ENCODE measurements around the gene SH3TC1. TPM values are rescaled to one million over a fixed set of nuclear protein-coding genes. Genes with fewer than 3 reads are reported as not detected.

The SH3TC1 gene
- polyA plus RNA-seq, 3 donors = 36.9 to 85.7 (median 41.9) TPM

DNA sequence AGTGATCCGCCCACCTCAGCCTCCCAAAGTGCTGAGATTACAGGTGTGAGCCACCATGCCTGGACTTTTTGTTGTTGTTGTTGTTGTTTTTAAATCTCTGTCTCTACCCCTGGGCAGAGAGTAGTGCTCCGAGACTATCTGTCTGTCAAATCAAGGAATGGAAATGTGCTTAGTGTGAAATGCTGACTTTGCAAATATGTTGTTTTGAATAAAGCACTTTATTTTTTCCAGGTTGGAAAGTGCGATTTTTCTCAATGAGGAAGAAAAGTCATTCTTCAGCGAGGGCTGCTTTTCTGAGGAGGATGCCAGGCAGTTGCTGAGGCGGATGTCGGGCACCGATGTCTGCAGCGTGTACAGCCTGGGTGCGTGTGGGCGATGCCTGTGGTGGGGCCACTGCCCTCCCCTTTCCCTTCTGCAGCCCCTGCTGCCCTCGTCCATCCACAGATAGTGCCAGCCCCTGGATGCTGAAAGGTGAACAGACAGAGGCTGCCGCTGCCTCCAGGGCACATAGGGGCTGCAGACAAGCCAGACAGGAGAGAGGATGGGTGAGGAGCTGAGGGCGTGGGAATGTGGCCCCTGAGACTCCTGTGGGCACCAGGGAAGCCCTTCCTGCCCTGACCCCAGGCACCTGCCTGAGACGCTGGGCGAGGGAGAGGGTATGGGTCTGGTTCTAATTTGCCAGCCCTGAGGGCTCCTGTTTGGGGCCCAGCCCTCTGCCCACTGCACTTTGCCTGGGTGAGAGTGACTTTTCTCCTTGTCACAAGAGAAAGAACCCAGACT, 23.7 kb downstream of the SH3TC1 start:
- Mint-ChIP-seq H3K9me3 (peaks cover 0 to 1% (median 0%) of the 10 kb centered on the region in 7 donors), H3K27me3 (ENCODE audit: low read depth in 3 of 3) (peaks cover 0 to 7% (median 2%) of the 10 kb centered on the region in 3 donors), H3K4me3 (no peak overlapping the region), H3K4me1 (peaks cover 65% of the 10 kb centered on the region), H3K27ac (peak overlapping the region; percentile 96 to 99 (median 98)), H3K36me3 (peaks cover 78 to 88% of the 10 kb centered on the region in 2 donors)
- peak overlapping the region; percentile 80 to 90 for H3K27ac ChIP-seq (ENCODE audit: low read depth in 1 of 2, low read length in 2 of 2)
- intact Hi-C loops (cut with micrococcal nuclease) = loop anchor here (5.0 kb wide), 2 partner anchors 45 to 50 kb away; no protein-coding TSS in a partner anchor
- WGBS (ENCODE audit: insufficient coverage) = 96% methylated on average over 11 of the region's 15 CpGs
- no peaks in the 10 kb centered on the region for H3K9me3 ChIP-seq (replicated peaks in 1 of 2; ENCODE audit: control insufficient read depth in 1 of 2, insufficient read depth in 1 of 2, low read length in 2 of 2)
- peaks cover 90% of the 10 kb centered on the region for H4K20me1 ChIP-seq (ENCODE audit: insufficient read depth, low read length)
- H3K4me3 ChIP-seq (replicated peaks in 1 of 3; ENCODE audit: low read depth in 2 of 3, low read length in 3 of 3) = no peak overlapping the region
- H3K27me3 ChIP-seq (ENCODE audit: control insufficient read depth in 2 of 2, insufficient read depth in 2 of 2, low read length in 2 of 2) = no peaks in the 10 kb centered on the region
- peaks cover 70 to 83% of the 10 kb centered on the region in 2 donors for H3K4me1 ChIP-seq (ENCODE audit: control insufficient read depth in 1 of 2, insufficient read depth in 2 of 2, low read length in 2 of 2)
- no peak overlapping the region for H3K4me2 ChIP-seq (replicated peaks; ENCODE audit: extremely low read depth, low read length, poor library complexity, severe bottlenecking)
- H2AFZ ChIP-seq (ENCODE audit: insufficient read depth, low read depth, low read length, poor library complexity, severe bottlenecking) = no peak overlapping the region
- H3K9ac ChIP-seq (ENCODE audit: insufficient read depth, low read length, poor library complexity, severe bottlenecking) = no peak overlapping the region
- no peak for DNase-seq
- H3K36me3 ChIP-seq (replicated peaks in 1 of 2; ENCODE audit: control insufficient read depth in 1 of 2, insufficient read depth in 2 of 2, low read length in 2 of 2) = peaks cover 81 to 86% of the 10 kb centered on the region in 2 donors
- TF ChIP-seq, protein P1, sequence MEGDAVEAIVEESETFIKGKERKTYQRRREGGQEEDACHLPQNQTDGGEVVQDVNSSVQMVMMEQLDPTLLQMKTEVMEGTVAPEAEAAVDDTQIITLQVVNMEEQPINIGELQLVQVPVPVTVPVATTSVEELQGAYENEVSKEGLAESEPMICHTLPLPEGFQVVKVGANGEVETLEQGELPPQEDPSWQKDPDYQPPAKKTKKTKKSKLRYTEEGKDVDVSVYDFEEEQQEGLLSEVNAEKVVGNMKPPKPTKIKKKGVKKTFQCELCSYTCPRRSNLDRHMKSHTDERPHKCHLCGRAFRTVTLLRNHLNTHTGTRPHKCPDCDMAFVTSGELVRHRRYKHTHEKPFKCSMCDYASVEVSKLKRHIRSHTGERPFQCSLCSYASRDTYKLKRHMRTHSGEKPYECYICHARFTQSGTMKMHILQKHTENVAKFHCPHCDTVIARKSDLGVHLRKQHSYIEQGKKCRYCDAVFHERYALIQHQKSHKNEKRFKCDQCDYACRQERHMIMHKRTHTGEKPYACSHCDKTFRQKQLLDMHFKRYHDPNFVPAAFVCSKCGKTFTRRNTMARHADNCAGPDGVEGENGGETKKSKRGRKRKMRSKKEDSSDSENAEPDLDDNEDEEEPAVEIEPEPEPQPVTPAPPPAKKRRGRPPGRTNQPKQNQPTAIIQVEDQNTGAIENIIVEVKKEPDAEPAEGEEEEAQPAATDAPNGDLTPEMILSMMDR (IDR thresholded peaks at IDR 0.05) = no peak
- H3K79me2 ChIP-seq (ENCODE audit: insufficient read depth, low read length) = peaks cover 14% of the 10 kb centered on the region

DNA sequence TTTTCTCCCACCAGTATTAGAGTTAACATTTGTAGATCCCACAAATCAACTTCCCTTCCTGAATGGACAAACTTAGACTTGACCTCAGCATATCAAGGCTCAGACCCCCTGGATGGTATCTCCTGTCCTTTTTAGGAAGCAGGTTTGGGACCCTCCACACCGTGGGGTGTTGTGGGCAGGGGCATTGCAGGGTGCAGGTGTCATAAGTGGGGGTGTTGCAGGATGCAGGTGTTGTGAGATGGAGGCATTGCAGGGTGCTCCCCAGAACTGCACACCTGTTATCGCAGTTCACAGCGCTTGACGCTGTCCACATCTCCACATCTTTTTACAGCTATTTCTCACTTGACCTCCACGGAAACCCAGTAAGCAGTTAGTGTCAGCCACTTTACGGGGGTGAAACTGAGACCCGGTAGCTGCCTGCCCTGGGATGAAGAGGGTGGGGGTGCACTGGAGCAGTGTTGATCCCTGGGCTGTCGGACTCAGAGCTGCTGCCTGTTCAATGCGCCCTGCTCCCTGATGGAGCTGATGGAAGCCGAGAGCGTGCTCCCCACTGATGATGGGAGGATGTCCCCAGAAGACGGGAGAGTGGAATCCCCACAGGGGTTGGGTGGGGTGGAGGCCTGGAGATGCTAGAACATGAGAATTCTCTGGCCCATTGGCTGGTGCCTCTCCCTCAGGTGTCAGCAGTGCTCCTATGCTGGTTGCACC, 25.3 kb downstream of the SH3TC1 start:
- H3K9me3 Mint-ChIP-seq = peaks cover 0 to 1% (median 0%) of the 10 kb centered on the region in 7 donors
- peaks cover 24% of the 10 kb centered on the region for H3K79me2 ChIP-seq (ENCODE audit: insufficient read depth, low read length)
- H4K20me1 ChIP-seq (ENCODE audit: insufficient read depth, low read length) = peaks cover 92% of the 10 kb centered on the region
- H3K4me1 Mint-ChIP-seq = peaks cover 73% of the 10 kb centered on the region
- H3K27ac ChIP-seq (ENCODE audit: low read depth in 1 of 2, low read length in 2 of 2) = no peak overlapping the region
- peaks cover 76 to 78% of the 10 kb centered on the region in 2 donors for H3K36me3 ChIP-seq (replicated peaks in 1 of 2; ENCODE audit: control insufficient read depth in 1 of 2, insufficient read depth in 2 of 2, low read length in 2 of 2)
- TF ChIP-seq, protein P1 (IDR thresholded peaks at IDR 0.05) = no peak
- H3K4me1 ChIP-seq (ENCODE audit: control insufficient read depth in 1 of 2, insufficient read depth in 2 of 2, low read length in 2 of 2) = peaks cover 75 to 84% of the 10 kb centered on the region in 2 donors
- peak overlapping the region in 1 of 2 donors; percentile 50 for H3K4me3 Mint-ChIP-seq
- H3K9ac ChIP-seq (ENCODE audit: insufficient read depth, low read length, poor library complexity, severe bottlenecking) = no peak overlapping the region
- H3K36me3 Mint-ChIP-seq = peaks cover 67 to 87% of the 10 kb centered on the region in 2 donors
- no peaks in the 10 kb centered on the region for H3K9me3 ChIP-seq (replicated peaks in 1 of 2; ENCODE audit: control insufficient read depth in 1 of 2, insufficient read depth in 1 of 2, low read length in 2 of 2)
- DNase-seq = no peak
- WGBS (ENCODE audit: insufficient coverage) = 63% methylated on average over 11 of the region's 12 CpGs
- peaks cover 0 to 7% (median 2%) of the 10 kb centered on the region in 3 donors for H3K27me3 Mint-ChIP-seq (ENCODE audit: low read depth in 3 of 3)
- intact Hi-C loops (cut with micrococcal nuclease) = loop anchor here (5.0 kb wide), 2 partner anchors 47 to 52 kb away; no protein-coding TSS in a partner anchor
- H3K4me3 ChIP-seq (replicated peaks in 1 of 3; ENCODE audit: low read depth in 2 of 3, low read length in 3 of 3) = no peak overlapping the region
- H2AFZ ChIP-seq (ENCODE audit: insufficient read depth, low read depth, low read length, poor library complexity, severe bottlenecking) = no peak overlapping the region
- peak overlapping the region in 1 of 7 donors; percentile 16 for H3K27ac Mint-ChIP-seq
- H3K27me3 ChIP-seq (ENCODE audit: control insufficient read depth in 2 of 2, insufficient read depth in 2 of 2, low read length in 2 of 2) = no peaks in the 10 kb centered on the region
- H3K4me2 ChIP-seq (replicated peaks; ENCODE audit: extremely low read depth, low read length, poor library complexity, severe bottlenecking) = no peak overlapping the region

Measured in CD14-positive monocyte (primary cell).